ENCODE measurements around the gene SMAD3. TPM values are rescaled to one million over a fixed set of nuclear protein-coding genes. Genes with fewer than 3 reads are reported as not detected.

SMAD3 gene
- polyA plus RNA-seq, 1 donor = 29.7 TPM

DNA sequence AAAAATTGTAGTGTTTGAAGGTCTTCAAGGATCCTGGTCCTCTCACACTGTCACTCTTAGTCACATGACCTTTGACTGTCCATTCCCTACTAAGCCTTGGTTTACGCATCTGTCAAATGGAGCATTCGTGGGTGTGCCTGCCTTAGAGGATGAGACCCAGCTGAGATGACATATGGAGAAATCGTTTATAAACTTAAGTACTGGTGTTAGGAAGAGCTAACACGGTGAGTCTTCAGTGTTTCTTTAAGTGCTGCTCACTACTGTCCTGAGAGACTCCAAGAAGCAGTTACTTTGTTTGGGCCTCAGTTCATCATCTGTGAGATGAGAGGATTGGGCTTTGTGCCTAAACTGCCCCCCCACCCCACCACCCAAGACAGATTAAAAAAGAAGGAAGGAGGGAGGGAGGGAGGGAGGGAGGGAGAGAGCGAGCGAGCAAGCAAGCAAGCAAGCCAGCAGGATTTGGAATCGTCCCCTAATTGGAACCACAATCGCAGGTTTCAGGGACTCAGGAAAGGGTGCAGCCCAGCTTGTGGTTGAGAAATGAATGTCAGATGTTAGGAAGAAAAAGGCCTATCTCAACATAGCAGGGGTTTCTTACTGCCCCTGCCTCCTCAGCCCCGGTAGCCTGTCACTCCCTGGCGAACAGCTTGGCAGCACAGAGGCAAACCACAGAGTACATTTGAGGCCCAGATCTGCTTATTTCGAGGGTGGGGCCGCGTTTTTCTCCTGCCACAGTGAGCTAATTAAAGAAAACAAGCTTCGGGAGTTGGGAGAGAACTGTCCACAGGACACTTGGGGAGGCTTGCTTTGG is 32.7 kb downstream of the SMAD3 start:
- DNase-seq = peak; percentile 65

DNA sequence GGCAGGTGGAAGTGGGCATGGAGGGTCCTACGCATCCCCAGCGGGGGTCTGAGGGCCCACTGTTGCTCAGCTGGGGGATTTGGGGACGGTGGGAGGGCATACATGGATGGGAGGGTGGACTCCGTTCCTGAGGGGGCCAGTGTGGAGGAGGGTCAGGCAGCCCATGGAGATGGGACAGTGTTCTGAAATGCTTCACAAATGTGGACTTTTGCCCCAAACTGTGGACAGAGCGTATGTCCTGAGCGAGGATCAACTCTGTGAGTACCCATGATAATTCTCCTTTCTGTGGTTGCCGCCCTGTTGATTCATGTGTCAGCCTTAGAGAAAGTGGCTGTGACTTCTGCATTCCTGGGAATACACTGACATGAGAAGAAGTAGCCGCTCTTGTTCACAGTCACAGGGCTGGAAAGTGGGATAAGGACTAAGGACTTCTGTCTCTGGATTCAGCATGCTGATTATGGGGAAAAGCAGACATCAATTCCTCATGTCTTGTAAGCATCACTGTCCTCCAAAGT is 33.4 kb downstream of the SMAD3 start:
- DNase-seq = no peak

DNA sequence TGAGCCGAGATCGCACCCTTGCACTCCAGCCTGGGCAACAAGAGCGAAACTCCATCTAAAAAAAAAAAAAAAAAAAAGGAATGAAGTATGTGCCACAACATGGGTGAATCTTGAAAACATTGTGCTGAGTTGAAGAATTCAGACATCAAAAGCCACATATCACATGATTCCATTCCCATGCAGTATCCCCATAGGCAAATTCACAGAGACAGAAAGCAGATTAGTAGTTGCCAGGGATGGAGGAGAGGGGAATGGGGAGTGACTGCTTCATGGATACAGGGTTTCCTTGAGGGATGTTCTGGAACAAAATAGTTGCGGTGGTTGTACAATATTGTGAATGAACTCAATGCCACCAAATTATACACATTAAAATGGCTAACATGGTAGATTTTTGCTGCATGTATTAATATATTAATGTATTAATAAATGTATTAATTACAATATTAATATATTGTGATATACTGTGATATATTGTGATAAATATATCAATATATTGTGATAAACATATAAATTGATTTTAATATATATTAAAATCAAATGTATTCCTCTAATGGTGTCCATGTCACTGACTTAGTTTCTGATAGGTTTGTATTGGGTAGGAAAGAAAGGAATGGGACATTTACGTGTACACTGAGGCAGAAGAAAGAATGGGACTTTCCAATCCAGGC is 34.9 kb downstream of the SMAD3 start:
- DNase-seq = no peak

DNA sequence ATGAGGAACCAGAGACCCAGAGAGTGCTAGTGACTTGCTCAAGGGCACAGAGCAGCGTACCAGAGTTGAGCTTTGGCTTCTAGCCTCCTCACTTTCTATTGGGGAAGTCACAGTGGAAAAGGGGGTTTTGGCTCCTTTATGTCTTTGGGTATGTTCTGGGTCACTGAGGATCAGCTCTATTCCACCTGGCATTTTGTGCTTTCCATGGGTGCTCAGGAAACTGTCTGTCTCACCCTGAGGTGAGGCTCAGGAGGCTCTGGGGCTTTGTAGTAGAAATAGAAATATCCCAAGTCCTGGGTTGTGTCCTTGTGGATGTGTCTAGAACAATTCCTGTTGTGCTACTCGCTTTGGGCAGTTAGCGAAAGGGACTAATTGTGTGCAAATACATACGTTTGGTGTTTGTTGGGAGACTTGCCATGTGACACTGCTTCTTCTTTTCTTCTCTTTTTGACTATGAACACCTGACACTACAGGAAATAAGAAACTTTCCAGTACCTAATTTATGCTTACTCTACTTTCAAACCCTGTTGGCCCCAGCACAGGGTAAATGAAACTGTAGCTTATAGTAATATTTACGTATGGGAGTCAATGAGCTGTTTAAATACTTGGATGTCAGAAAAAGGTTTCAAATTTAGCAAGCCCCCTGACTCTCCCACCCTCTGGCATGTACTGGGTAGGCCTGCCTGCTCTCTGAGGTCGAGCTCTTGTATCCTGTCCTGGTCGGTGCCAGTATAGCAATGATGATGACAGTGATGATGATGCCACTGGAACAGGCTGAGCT is 35.6 kb downstream of the SMAD3 start:
- DNase-seq = no peak

DNA sequence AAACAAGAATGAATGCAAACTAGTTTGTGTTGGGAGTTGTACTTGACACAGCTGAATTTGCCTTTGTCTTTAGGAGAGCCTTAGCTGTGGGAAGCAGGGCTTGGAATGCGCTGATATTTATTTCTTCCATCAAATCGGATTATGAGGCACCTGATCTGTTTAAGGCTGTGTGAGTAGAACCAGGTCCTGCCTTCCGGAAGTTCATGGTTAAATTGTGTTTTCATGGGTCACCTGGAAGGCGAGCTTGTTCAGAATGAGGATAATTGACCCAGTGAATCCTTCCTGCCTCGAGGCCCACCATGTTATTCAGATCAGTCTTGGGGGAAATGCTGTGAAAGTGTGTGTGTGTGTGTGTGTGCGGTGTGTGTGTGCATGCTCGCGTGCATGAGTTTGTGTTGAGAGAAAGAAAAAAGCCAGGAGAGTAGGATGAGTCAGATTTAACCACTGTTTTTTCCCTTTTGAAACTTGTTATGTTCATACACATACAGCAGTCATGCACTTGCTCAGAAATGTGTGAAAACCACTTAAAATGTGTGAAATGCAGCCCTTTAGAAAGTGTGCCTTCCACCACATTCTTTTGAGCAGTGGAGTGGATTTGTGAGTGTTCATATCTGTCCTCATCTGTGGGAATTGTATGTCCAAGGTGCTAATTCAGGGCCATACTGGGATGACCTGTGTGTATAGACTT is 36.7 kb downstream of the SMAD3 start:
- DNase-seq = no peak

DNA sequence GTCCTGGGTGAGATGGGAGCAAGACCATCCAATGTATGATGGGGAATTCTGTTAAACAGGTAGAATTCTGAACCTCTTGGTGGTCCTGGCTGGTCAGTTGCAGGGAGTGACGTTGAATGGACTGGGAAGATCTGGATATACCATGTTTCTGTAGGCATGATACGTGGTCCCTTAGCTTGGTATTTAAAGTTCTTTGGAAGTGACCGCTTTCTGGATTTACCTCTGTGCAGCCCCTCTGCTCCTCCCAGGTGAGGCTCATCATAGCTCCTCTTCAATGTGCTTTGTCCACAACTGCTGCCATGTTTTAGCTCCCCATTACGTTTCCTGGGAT is 37.2 kb downstream of the SMAD3 start:
- no peak for DNase-seq

DNA sequence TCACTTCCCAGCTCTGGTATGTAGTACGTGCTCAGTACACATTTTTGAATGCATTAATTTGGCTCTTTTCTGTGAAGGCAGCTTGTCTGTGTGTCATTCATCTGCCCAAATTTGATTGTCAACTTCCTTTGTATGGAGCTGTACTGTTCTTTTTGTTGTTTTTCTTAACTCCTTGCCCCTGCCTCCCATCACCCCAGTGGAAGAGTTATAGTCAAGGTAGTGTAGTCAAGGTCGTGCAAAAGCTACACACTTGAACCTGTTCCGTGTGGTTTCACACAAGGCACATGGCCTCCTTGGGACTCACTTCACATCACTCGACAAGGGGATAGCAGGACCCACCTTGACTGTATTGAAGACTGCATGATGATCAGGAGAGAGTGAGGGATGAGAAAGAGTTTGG is 37.6 kb downstream of the SMAD3 start:
- no peak for DNase-seq

DNA sequence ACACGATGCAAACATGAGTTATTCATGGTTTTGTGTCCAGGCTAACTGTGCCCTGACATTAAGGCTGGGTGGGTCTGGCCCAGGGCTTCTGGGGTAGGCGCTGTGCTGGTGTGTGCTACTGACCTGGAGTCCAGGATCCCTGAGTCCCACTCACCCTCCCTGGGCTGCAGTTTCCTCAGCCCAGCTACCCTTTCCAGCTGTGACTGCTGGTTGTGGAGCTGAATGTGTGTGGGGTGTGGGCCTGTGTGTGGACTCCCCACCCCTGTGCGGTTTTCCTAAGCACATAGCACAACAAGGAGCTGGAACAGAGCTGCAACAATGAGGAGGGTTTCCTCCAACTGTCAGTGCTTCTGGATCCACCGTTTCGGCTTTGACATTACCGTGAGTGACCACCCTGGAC is 38.0 kb downstream of the SMAD3 start:
- no peak for DNase-seq

DNA sequence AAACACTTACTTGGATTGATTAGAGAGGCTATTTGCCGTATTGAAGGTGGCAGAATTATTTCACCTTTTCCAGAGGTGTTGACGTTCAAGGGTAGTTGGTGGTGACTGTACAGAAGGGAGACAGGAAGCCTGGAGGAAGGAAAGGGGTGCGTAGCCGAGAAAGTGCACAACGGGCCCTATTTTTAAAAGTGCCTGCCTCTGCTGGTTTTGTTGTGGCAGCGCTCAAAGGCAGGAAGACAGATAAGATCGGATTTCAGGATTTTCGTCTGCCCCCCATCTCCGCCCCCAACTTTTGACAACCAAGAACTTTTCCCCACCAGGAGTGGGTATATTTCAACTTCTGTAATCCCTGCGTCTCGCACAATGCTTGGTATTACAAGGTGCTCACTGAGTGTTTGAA is 38.5 kb downstream of the SMAD3 start:
- DNase-seq = no peak

DNA sequence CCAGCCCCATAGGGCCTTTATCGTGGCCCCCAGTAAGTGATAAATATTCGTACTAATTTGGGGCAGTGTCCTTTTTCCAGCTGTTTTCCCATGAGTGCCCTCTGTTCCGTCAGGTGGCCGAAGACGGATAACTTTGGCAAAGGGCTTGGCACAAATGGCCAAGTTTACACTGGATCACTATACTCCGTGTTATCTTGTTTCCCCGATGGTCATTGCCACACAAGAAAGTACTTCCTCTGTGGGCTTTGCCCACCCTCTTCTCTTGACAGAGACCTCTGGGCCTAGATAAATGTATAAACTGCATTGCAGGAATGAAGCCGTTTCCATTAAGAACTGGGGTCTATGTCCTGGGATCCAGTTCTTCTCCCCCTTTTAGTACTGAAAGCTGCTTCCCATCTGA is 39.1 kb downstream of the SMAD3 start:
- DNase-seq = no peak

DNA sequence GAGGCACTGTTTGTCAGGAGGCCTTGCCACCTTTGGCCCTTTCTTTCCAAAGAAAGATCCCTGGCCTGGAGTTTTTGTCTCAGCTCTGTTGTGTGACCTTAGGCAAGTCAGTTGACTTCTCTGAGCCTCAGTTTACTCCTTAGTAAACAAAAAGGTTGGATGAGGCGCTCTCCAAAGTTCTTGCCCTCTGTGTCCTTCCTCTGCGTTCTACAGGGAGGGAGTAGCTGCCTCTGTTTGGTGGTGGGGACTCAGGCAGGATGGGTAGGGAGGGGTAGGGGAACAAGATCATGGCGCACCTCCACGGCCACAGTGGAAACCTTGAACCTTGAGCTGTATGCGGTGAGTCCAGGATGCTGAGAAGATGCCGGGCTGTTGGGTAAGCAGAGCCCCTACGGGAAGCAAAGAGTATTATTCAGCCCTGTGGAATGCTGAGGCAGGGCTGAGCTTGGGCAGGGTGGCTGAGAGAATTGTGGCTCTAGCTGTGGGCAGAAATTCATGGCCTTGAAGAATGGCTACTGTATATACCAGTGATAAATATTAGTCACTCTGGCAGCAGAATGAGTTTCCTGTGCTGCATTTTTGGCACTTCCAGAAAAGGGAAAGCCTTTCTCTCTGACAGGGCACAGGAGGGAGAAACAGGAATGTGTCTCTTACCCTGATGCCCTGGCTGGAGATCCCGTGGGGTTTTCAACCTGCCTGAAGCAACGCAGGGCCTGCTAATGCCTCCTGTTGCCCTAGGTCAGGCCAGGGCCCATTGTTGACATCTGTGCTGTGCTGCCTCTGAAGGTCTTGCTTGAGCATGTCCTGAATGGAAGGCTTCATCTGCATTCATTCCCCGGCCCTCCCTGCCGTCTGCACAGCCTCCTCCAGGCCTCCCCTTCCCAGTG is 39.9 kb downstream of the SMAD3 start:
- no peak for DNase-seq

DNA sequence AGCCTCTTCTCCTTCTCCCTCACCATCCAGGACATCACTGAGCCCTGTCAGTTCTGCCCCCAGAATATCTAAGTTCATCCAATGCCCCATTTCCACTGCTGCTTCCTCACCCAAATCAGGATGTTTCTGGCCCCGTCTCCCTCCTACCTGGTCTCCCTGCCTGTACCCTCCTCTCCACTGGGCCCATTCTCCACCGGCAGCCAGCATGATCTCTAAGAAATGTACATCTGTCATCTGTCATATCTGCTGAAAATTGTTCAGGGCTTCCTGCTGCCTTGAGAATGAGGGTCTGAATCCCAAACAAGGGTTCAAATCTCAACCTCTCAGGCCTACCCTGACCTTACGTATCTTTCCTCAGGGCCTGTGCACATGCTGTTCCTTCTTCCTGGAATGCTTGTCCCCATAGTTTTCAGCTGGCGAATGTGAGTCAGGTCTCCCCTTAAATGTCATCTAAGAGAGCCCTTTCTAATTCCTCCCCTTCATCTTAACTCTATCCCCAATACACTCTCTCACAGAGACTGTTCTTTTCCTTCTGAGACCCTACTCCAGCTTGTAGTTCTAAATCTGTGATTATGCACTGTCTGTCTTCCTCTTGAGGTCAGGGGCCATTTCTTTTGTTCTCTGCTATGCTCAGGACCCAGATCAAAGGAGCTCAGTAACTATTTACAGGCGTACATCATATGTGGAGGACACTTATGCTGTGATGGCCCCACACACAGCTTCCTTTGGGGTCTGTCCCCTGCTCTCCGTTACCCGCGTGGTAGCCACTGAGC is 40.8 kb downstream of the SMAD3 start:
- DNase-seq = no peak

DNA sequence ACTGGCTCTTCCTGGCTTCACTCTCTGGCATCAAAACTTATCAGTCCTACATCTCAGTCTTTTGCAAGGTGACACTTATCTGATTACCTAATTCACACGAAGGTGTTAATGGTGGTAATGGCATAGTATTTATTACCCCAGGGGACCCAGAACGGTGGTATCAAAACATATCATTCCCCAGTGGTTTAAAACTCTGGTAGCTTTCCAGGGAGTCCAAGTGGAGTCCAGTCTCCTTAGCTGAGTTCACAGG is 41.3 kb downstream of the SMAD3 start:
- DNase-seq = no peak

DNA sequence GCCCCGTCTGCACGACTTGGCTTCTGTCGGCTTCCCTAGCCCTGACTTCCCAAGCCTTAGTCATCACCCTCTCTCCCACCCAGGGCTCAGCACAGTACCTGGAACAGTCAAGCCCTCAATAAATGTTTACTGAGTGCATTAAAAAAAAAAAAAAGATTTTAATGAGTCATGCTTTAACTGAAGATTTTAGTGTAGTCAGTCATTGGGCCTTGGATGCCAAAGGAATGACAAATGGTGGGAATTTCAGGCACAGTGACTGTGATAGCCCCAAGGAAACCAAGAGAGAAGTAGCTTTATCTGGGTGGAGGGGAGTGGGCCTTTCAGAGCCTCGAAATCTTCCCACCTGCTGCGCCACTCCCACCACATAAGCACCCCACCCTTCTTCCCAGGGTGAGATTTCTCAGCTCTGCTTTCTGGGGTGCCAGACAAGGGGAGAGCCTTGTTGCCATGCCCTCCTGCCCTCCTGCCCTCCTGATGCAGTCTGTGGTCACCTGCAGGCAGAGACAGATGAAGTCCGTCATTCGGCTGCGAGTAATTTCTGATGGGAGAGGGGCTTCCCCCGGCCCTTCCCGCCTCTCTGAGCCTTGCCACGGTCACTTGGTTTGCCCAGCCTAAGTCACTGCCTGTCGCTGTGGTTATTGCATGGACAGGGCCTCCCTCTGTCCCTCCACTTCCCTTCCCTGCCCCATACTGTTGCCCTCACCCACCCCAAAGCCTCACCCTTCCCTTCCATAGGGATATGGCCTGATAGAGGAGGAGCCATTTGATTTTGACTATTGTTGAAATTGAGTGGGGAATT is 41.8 kb downstream of the SMAD3 start:
- DNase-seq = no peak

DNA sequence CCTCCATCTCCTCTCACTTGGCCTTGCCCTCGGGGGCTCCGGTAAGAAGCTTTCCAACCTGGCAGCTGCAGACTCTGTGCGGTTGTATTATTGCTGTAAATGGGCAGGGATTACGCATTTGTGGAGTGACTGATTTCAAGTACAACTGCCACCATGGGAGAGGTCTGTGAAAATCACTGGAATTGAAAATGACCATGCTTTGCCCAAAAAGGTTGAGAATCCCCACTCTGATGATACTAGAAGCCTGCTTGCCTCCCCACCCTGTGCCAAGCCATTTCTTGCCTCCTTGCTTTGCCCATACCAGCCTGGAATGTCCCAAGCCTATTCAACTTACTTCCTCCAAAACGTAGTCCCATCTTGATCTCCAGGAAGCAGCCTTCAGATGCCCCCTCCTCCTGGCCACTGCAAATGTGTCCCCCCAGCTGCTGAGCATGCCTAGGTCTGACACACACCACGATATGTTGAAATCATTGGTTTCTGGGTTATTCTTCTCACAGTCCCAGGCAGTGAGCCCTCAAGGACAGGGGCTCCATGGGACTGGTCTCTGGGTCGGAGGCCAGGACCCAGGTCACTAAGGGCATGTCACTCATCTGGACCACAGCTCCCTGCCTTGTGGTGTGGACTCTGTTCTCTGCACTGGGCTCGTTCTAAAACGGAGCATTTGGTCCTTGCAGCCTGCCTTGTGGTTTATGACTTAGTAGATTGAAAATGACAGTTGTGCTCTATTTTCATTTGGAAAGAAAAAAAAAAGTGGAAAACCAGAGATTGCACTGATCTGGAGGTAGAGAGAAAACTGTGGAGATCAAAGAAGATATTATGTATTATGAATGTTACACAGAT is 42.9 kb downstream of the SMAD3 start:
- no peak for DNase-seq

DNA sequence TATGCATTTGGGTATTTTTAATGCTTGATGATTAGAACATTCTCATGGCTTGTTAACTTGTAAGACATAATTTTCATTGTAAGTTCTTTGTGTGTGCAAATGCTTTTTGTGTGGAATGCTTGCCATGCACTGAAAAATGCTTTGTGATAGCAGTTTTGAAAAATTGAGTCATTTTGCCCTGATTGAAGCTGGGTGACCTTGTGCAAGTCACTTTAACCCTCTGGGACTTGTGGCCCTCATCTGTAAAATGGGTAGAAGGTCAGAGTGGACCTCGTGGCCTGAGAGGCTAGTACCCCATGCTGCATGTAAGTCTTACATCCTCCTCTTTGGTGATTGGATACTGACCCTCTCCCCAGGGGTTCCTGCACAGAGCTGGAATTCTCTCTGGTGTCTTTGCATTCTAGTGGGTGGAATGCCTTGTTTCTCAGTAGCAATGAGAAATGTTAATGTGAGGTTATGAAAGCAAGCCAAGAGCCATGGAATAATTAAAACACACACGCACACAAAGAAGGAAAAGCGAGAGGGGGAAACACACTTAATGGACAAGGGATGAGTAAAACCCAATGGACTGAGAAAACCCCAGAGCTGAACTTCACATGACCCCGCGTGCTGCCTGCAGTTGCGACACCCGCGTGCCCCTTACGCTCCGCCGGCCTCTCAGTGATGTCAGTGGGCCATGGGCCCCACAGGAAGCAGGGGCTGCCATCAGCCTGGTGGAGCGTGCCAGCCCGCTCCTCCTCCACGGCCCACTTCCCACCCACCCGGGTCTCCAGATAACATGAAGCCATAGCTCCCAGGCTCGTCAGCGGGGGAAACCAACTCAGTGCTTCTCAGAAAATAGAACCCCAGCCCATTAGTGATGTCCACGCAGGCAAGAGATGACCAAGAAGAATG is 44.0 kb downstream of the SMAD3 start:
- DNase-seq = peak; percentile 50

DNA sequence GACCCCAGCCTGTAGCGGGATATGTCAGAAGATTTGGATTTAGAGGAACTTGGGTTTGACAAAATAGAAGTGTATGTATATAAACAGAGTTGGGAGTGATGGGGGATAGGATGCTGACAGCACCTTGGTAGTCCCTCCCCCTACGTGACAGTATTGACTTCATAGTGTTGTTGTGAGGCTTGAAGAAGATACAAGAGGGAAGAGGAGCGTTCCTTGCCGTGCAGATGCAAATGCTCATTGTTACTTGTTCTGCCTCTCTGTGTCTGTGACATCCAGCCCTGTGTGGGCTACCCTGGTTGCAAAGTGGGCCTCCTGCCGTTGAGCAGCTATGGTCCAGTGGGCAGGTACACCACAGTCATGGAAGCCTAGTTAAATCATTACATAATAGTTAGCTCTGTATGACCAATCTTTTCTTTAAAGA is 45.0 kb downstream of the SMAD3 start:
- no peak for DNase-seq

All from hindlimb muscle (tissue), 1 donor.